GM19468 (cell line): ENCODE measurements around the gene LAMA5.

Source experiments
- ATAC-seq: cut with Tn5 transposase; IDR thresholded peaks from one replicate; pipeline ENCODE4 v1.9.1; 2021; ENCODE audit warnings: mild to moderate bottlenecking, moderate library complexity, moderate number of reproducible peaks; ENCODE audit not compliant: unreplicated experiment; ENCODE audit errors: extremely low read depth

Gene LAMA5

DNA sequence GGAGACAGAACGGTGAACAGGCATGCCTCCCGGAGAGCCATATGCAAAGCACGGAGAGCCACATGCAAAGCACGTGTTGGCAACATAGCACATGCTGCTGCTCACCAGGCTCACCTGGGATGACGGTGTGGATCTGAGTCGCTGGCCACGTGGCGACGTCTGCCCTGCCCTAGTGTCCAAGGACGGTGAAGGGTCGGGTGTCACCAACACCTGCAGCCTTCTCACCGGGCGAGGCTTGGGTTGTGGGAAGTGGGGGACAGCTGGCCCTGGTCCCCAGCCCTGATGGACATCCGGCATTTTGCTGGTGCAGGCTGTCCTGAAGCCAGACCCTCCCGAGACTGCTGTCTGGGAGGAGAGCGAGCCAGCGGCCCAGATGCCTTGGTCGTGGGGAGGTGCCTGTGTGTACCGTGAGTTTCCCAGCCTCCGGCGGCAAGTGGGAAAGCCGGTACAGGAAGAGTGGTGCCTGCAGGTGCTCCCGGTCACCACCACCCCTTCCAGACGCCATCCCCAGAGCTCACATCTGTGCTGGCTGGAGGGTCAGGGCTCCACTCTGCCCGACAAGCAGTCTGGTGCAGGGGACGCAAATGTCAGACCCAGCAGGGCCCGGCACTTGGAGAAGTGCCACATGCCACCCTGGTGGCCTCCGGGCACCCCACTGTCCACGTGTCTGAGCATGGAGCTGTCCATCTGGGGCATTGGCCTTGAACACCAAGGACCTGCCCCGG is 70.2 kb downstream of the LAMA5 start:
- no peak for ATAC-seq

DNA sequence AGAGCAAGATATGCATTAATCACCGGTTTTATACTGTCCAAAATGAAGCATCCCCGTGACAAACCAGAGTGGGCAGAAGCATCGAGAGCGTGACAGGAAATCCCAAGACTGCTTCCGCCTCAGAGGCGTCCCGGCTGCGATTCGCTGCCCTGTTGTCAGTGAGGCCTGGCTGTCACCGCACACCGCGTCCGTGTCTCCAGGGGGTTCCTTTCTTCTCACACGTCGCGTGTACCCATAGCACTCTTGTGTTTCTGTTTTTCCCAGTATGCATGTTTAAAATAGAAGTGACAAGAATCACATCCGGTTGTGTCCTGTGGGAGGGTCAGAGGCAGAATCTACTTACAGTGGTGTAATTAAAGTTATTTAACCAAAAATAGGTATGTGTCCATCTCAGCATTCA is 72.6 kb downstream of the LAMA5 start:
- no peak for ATAC-seq

DNA sequence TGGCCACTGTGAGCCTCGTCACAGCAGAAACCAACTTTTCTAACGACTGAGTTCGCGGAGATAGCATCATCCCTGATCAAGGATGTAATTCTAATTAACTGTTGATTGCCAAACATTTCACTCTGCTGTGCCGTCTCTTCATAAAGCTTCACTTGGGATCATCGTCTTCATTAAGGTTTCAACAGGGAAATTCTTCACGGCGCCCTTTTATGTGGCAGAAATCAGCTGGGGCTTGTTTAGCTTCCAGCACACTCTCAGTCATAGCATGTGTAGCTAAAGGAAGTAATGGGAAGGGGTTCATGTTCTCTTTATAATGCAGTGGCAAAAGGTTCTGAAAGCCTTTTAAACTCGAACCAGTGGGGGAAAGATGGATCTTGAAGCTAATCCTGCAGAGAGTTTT is 73.2 kb downstream of the LAMA5 start:
- no peak for ATAC-seq

DNA sequence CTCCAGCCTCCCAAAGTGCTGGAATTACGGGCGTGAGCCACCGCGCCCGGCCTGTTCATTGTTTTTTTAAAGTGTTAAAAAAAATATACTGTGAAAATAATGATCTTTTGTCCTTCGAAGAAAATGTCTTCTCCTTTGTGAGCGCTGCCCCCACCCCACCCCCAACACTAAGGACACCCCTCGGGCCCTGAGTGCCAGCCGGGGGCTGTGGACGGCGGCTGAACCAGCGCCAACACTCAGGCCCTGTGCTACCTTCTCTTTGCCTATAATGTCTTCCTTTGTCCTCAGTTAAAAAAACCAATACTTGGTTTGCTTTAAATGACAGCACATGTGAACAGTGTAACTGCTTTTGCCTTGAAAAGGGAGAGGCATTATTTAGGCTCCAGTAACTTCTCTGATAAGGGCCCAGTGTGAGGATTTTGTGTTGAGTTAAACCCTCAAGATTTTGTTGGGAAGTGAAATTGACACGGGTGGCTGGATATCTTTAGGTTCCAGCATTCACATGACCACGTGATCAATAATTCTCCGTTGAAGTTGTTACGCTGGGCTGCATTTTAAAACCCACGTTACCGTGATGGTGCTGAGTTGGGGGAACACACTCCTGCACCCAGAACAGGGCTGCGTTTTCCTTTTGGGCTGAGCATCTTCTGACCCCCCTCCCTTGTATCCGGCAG is 73.9 kb downstream of the LAMA5 start:
- ATAC-seq: no peak

DNA sequence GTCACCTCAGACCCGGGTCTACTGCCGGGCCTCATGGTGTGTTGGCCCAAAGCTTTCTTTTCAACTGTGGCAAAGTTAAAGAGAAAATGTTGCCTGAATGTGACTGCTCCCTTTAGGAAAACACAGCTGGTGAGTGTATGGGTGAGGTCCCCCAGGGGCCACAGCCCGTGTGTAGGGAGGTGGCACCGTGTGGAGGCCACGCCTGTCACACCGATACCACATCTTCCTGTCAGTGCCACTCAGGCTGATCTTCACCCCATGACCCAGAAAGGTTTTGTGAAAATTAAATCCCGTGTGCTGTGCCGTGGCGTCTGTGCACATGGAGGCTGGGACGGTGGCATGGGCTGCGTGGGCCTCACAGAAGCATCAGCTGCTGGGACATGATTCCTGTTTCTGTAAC is 75.0 kb downstream of the LAMA5 start:
- ATAC-seq: no peak

DNA sequence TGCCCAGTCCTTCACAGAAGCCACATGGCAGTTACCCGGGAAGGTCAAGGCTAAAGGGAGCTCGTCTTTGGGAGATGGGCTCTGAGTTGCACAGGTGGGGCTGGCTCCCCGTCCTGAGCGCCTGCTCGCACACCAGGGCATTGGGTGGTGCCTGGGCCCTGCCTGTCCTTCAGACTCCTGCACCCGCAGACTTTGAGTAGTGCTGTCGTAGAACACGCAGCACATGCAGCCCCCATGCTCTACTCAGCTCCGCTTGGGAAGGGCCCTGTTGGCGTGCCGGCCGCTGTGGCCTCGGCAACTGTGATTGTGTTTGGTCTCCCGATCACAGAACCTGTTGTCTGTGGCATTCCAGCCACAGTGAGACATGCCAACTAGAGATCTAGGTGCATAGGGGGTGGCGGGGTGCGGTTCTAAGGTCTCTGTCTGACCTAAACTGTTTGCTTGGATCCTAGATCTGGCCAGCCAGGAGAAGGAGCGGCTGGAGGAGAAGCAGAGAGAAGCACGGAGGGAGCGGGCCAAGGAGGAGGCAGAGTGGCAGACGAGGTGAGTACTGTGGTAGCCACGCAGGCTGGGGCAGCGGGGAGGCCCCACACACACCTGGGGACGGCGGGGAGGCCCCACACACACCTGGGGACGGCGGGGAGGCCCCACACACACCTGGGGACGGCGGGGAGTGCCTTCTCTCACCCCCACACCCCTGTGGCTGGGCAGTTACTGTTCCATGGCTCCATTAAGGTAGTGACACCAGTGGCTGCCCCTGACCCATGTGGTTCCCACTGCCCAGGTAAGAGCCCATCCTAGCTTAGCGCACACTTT is 75.7 kb downstream of the LAMA5 start:
- ATAC-seq: no peak

DNA sequence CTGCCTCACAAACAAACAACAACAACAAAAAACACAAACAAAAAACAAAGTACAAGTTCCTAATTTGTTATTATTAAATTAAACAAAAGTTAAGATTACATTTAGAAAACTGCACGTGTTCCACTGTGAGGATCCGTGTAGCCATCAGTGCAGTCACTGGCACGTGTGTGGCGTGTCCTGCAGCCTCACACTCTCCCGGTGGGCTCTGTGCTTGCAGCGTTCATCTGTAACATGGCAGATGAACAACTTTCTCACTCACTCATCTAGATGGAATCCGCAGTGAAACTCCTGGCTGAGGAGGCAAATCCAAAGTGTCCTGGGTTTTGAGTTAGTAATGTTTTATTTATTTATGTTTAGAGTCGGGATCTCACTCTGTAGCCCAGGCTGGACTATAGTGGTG is 77.2 kb downstream of the LAMA5 start:
- ATAC-seq: no peak

DNA sequence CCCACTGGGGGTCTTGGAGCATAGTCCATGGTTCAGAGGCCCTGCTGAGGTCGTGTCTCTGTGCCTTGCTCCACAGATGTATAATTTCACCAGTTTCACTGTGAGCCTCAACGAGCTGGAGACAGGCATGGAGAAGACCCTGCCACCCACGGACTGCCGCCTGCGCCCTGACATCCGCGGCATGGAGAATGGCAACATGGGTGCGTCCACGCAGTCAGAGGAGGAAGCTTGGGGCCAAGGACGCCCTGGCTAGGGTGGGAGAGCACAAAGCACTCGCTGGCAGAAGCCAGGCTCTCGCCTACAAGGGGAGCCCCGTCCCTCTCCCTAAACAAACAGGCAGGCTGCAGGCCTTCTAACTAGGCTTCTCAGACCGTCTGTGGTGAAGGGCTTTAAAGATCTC is 78.0 kb downstream of the LAMA5 start:
- no peak for ATAC-seq

DNA sequence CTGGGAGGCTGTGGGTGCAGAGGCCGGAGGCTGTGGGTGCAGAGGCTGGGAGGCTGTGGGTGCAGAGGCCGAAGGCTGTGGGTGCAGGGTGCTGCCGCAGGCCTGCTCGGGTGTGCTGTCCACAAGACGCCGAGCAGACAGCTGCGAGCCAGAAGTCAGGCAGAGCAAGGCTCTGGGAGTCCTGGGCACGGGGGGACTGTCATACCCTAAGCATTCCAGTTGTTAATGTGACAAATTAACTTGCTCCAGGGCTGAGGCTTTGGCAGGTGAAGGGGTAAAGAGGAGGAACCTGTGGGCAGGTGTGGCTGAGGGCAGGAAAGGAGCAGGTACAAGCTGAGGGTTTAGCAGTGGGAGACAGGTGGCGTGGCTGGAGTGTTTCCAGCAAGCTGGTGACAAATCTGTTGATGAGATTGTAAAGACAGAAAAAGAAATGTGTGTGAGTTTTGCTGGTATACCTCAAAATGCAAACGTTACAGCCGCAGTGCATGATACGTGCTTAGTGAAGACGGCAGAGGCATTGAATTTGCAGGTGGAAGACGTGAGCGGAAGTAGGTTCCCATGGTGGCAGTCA is 78.5 kb downstream of the LAMA5 start:
- ATAC-seq: no peak

DNA sequence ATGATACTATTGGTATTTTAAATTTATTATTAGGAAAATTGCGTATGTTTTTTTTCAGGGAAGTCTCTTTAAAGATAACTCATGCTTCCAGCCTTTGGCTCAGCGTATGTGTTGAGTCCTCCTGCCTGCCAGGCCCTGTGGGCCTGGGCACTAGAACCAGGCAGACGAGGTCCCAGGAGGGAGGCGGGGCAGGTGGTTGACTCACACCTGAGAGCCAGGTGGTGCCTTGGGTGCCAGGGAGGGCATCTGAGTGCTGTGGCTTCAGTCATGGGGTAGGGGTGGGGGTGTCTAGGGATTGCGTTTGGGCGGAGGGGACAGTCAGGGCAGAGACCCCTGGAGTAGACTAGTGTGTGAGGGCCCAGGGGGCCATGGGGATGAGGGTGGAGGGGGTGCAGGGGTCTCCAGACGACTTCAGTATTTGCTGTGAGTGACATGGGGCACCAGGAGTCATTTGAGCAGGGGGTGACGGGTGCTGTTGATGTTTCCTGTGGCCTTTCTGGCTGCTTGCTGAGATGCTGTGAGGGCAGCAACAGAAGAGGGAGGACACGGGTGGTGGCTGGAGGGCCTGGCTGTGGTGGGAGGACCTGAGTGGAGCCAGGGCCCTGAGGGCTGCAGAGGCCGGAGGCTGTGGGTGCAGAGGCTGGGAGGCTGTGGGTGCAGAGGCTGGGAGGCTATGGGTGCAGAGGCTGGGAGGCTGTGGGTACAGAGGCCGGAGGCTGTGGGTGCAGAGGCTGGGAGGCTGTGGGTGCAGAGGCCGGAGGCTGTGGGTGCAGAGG is 79.2 kb downstream of the LAMA5 start:
- ATAC-seq: no peak

DNA sequence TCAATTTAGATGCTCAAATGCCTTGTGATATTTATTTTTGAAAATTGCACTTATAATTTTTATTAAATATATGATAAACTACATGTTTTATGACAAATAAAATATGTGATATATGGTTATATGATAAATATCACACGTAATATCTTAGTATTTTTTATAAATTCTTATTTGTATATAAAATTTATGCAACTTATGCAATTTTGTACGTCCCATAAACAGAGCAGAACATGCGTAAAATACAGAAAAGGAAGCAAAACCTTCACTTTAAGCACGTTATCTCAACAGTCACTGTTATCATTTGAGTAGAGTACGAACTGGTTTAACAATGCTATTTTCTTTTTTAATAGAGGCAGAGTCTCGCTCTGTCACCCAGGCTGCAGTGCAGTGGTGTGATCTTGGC is 80.0 kb downstream of the LAMA5 start:
- no peak for ATAC-seq

DNA sequence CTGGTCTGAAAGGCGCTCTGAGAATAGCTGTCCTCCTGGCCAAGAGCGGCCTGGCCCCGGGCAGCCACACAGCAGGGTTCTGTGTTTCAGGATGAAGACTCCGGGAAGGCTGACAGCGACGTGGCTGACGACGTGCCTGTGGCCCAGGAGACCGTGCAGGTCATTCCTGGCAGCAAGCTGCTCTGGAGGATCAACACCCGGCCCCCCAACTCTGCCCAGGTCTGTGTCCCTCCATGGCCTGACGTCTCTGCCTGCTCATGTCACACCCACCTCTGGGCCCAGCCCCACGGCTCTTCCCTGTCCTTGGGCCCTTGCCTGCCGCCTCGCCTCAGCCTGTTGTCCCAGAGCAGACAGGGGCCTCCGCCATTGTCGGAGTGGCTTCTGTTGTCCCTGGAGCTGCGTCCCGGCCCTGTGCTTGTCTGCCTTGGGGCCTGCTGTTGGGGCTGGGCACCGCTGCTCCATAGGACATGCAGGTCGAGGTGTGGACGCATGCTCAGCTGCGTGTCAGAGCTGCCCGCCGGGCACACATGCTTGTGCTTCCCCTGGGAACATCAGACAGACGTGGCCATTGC is 80.5 kb downstream of the LAMA5 start:
- ATAC-seq: no peak

DNA sequence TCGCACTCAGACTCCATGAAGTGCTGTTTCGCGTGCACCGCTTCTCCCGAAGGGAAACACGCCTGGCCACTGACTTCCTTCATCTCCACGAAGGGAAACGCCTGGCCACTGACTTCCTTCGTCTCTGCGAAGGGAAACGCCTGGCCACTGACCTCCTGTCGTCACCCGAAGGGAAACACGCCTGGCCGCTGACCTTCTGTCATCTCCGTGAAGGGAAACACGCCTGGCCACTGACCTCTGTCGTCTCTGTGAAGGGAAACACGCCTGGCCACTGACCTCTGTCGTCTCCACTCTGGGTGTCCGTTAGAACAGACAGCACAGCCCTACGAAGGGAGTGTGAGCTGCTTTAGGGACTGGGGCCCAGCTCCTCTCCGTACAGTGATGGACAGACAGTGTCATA is 81.4 kb downstream of the LAMA5 start:
- no peak for ATAC-seq

DNA sequence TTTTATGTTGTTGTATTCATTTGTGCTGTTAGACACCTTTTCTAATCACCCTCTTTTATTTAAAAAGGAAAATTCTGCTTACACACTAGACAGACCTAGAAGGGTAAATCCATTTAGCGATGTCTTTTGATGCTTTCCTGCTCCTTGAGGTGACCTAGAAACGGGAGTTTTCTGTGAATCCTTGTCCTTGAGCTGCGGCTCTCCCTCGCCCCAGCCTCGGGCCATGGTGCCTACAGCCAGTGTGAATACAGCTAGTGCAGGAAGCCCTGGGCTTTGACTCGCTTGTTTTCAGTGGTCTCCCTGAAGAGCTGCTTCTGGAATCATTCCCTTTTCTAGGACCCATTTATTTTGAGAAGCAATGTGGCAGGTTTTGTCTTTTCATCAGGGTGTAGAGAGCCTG is 82.0 kb downstream of the LAMA5 start:
- ATAC-seq: no peak

DNA sequence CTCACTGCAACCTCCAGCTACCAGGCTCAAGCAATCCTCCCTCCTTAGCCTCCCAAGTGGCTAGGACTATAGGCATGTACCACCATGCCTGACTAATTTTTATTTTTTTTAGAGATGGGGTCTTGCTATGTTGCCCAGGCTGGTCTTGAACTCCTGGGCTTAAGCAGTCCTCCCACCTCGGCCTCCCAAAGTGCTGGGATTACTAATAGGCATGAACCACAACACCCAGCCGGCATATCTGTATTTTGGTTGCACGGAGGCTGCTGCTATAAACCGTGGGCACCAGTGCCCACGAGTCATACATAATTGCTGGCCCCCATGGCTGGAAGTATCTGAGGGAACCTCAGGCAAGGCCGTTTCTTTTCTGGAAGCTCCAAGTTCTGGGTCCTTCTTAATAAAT is 82.7 kb downstream of the LAMA5 start:
- no peak for ATAC-seq

DNA sequence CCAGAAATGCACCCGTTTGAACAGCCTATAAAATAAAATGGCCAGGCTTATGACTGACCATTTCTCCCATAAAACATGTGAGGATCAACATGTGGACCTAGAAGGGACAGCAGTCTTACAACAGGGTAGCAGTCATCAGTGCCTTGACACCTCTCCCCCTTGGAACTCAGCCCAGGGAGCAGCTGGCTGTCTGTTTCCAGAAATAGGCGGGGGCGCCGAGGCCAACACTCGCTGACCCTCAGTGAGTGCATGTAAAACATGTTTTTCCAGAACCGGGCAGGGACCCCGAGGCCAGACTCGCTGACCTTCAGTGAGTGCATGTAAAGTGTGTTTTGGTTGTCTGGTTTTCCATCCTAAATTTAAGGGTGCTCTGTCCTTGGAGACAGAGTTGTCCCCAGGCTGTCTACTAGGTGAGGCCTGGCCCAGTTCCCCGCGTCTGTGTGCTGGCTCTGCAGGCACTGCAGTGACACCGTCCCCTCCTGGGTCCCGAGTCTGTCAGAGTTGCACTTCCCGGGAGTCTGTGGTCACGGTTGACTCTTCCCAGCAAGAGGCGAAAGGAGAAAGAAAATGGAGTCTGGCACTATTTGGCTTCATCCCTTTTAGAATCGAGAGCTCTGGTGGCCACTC is 84.1 kb downstream of the LAMA5 start:
- ATAC-seq: no peak

DNA sequence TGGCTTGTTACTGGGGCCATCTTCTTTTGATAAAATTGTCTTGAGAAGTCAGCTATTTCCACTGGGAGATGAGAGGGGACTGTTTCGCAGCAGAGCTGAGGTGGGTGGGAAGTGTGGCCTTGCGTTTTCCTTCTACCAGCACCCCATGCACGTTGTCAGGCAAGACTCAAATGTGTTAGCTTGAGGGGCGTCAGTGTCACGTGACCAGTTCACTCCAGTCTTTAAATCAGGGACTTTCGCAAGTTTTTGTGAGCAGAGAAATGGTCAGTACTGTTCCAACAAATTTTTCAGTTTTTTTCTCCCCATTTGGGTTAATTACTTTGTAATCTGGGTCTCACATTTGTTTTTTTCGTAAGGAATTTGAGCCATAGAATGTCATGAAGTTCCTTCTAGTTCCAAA is 85.0 kb downstream of the LAMA5 start:
- ATAC-seq: no peak

DNA sequence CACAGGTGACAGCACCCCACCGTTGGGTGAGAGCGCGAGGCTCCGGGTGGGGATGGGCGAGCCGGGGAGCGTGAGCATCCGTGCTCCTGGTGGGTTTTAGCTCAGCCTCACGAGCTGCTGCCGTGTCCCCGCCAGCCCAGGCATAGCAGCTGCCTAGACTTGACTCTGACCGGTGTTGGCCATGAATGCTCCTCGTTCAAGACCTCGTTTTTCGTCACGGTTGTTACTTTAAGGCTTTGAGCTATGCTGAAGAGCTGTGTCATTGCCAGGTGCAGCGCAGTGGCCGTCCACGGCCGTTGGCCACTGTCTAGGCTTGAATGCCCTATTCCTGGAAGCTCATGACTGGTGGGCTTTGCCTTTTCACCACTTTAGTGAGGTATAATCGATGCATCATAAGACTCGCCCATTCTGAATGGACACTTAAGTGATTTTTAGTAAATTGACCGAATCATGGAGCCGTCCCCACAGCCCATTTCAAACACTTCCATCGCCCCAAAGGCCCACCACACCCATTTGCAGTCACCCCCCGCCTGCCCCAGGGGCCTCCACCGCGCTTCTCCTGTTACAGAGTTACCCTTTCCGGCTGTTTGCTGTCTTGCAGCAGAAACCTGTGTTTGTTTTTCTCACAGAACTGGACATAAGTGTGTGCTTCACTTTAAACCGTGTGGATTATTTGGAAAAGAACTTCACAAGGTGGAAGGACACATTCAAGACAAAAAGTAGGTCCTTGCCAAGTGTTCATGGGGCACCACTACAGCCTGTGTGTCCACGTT is 85.8 kb downstream of the LAMA5 start:
- no peak for ATAC-seq

DNA sequence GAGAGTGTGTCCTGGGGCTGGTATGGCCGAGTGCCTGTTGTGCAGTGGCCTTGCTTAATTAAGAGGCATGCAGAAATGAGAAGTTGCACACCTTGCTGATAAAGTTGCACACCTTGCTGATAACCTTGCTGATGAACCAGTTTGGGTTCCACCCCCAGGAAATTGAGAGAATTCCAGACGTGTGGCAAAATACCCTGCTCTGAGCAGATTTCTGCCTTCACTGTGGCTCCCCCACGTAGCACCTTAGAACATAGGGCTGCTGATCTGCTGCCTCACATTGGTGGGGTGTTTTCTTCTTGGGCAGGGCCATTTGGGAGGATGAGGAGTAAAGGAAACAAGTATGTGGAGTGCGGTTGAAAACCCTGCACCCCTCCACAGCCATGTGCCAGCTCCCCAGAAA is 86.8 kb downstream of the LAMA5 start:
- ATAC-seq: no peak
